Colonic mucosa (tissue), 4 donors: ENCODE data around the gene IFI44. TPM values are rescaled to one million over a fixed set of nuclear protein-coding genes. Genes with fewer than 3 reads are reported as not detected.

Experiments
- DNase-seq: peaks from one replicate; pipeline ENCODE4 v3.0.0-alpha.2; 2020
- H3K27ac ChIP-seq: fragments of 200-600 bp; one replicate; pipeline ENCODE4 v1.8.0; 2021
- H3K27me3 ChIP-seq: fragments of 200-600 bp; one replicate; pipeline ENCODE4 v1.8.0; 2021
- H3K36me3 ChIP-seq: fragments of 200-600 bp; one replicate; pipeline ENCODE4 v1.8.0; 2021
- H3K4me1 ChIP-seq: fragments of 200-600 bp; one replicate; pipeline ENCODE4 v1.8.0; 2021; ENCODE audit warnings: mild to moderate bottlenecking
- H3K4me3 ChIP-seq: fragments of 200-600 bp; one replicate; pipeline ENCODE4 v1.8.0; 2021
- H3K9ac ChIP-seq, 2 donors: one replicate each; pipeline ENCODE4 v1.7.0; 2013; ENCODE audit warnings: control low read depth in 2 of 2, low read depth in 2 of 2, low read length in 2 of 2
- H3K9me3 ChIP-seq: fragments of 200-600 bp; one replicate; pipeline ENCODE4 v1.8.0; 2021
- intact Hi-C: fragments of 100-400 bp; cut with DNase I; formaldehyde crosslinking; loops from one replicate; pipeline ENCODE4 v1.14.1; 2022
- total RNA-seq, 2 donors: library from RNA; stranded (reverse); fragmentation: NEBNext Ultra II Directional in 1 of 2; extraction: Animal tissue kit (Norgen Biotek cat#: 25700) in 1 of 2; gene quantifications; one replicate each; pipeline ENCODE4 v1.2.1, GENCODE V29; 2021
- TF ChIP-seq, protein P1 (sequence below): fragments of 200-600 bp; IDR thresholded peaks from one replicate; pipeline ENCODE4 v1.8.0; 2022; ENCODE audit warnings: antibody characterized with exemption, mild to moderate bottlenecking
- donor health status: healthy.
- donor health status: DM: no; HTN: no; CAD: no.
- donor health status: DM: no; HTN: no; CAD: no.

IFI44 gene
- total RNA-seq, 2 donors from 2014 or later, result 2.2 to 4.4 TPM

DNA sequence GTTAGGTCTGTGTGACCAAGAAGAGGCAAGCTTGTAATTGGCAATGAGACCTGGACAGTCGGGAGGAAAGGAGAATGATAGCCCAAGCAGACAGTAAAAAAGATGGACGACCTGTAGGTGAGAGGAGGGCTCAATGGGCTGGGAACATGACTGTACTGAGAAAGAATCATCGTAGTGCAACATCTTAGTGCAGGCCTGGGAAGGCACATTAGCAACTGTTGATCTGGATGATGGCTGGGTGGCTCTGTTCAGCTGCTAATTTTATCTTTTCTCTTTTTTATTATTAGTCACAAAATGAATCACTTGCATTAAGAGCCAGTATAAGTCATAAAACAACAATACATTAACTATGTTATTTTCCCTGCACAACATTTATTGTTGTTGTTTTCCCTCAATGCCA, 32.9 kb downstream of the IFI44 start:
- DNase-seq, result no peak
- Histone ChIP-seq H3K36me3 (no peaks in the 10 kb centered on the region), H3K27me3 (no peaks in the 10 kb centered on the region), H3K9me3 (no peaks in the 10 kb centered on the region), H3K4me1 (no peaks in the 10 kb centered on the region), H3K27ac (no peak overlapping the region), H3K9ac (no peak overlapping the region), H3K4me3 (no peak overlapping the region)
- TF ChIP-seq, protein P1, sequence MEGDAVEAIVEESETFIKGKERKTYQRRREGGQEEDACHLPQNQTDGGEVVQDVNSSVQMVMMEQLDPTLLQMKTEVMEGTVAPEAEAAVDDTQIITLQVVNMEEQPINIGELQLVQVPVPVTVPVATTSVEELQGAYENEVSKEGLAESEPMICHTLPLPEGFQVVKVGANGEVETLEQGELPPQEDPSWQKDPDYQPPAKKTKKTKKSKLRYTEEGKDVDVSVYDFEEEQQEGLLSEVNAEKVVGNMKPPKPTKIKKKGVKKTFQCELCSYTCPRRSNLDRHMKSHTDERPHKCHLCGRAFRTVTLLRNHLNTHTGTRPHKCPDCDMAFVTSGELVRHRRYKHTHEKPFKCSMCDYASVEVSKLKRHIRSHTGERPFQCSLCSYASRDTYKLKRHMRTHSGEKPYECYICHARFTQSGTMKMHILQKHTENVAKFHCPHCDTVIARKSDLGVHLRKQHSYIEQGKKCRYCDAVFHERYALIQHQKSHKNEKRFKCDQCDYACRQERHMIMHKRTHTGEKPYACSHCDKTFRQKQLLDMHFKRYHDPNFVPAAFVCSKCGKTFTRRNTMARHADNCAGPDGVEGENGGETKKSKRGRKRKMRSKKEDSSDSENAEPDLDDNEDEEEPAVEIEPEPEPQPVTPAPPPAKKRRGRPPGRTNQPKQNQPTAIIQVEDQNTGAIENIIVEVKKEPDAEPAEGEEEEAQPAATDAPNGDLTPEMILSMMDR, result no peak
- intact Hi-C loops, result no loop called here

DNA sequence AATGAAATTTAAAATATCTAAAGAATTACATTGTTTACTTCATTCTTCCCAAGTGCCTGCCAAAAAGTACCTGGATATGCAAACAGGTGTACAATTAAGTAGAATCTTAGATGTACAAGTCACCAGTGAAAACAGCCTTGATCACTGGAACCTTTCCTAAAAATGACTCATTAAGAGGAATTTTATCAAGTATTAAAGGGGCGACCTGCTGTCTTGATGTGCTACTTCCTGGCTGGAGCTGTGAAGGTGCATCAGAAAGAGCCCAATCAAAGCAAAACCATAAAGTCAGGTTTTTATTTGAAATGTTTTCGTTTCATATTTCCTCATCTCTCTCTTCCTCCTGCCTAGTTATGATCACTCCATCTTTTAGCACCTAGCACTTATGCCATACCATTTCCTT, 33.4 kb downstream of the IFI44 start:
- DNase-seq, result no peak
- Histone ChIP-seq H3K9ac (no peak overlapping the region), H3K27ac (no peak overlapping the region), H3K27me3 (no peaks in the 10 kb centered on the region), H3K4me3 (no peak overlapping the region), H3K4me1 (no peaks in the 10 kb centered on the region), H3K36me3 (no peaks in the 10 kb centered on the region), H3K9me3 (no peaks in the 10 kb centered on the region)
- intact Hi-C loops, result no loop called here
- TF ChIP-seq, protein P1, result no peak

DNA sequence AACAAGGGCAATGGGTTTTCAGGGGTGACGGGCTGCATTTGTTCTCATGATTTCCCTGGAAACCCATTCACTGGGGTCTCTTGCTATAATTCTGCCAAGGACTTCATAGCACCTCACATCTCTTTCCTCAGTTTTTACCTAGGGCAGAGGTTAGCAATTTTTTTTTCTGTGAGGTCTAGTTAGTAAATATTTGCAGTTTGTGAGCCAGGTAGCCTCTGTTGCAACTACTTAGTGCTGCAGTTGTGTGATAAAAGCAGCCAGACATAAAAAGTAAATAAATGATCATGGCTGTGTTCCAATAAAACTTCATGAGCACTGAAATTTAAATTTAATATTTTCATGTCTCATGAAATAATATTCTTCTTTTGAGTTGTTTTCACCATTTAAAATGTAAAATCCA, 37.7 kb downstream of the IFI44 start:
- Histone ChIP-seq H3K27ac (no peak overlapping the region), H3K27me3 (no peaks in the 10 kb centered on the region), H3K4me1 (no peaks in the 10 kb centered on the region), H3K9ac (no peak overlapping the region), H3K36me3 (no peaks in the 10 kb centered on the region), H3K9me3 (no peaks in the 10 kb centered on the region), H3K4me3 (no peak overlapping the region)
- TF ChIP-seq, protein P1, result no peak
- intact Hi-C loops, result no loop called here
- no peak for DNase-seq

DNA sequence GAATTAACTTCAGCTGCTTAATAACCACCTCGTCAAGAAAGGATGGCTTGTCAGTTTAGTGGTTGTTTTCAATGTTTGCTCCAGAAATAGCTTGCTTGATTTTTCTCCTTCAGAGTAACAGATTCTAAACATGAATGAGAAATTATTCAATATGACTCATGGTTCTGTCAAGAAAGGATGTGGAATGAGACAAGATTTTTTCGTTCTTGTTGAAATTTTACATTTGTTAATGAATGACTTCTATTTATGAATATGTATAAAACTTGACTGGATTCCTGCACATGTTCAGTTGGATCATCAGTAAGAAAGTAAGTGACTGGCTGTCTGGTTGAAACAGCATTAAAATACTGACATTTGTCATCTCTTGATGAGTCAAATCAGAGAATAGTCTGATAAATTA, 38.3 kb downstream of the IFI44 start:
- TF ChIP-seq, protein P1, result no peak
- intact Hi-C loops, result no loop called here
- Histone ChIP-seq H3K9ac (no peak overlapping the region), H3K9me3 (no peaks in the 10 kb centered on the region), H3K27me3 (no peaks in the 10 kb centered on the region), H3K4me3 (no peak overlapping the region), H3K27ac (no peak overlapping the region), H3K36me3 (no peaks in the 10 kb centered on the region), H3K4me1 (no peaks in the 10 kb centered on the region)
- no peak for DNase-seq

DNA sequence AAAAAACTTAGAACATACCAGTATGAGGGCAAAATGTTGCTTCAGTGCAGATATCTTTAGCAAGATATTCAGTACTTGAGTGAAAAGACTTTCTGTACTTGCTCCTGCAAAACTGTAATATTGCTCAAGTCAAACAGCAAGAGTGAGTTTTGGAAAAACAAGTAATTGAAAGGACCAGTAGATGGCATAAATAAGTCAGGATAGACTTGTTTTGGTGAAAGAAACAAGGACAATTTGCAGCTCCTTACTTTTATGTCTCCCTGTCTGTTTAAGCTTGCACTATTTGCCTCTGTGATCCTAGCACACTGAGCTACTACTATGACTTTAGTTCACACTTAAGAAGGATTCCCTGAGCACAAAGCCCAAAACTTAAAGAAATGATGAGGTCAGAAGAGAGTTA, 39.1 kb downstream of the IFI44 start:
- DNase-seq, result no peak

More for the DNA sequence above, 39.1 kb downstream of the IFI44 start:
- Histone ChIP-seq H3K27ac (no peak overlapping the region), H3K9ac (no peak overlapping the region), H3K4me1 (no peaks in the 10 kb centered on the region), H3K27me3 (no peaks in the 10 kb centered on the region), H3K4me3 (no peak overlapping the region), H3K9me3 (no peaks in the 10 kb centered on the region), H3K36me3 (no peaks in the 10 kb centered on the region)
- intact Hi-C loops, result no loop called here
- TF ChIP-seq, protein P1, result no peak
